H1 (cell line): ENCODE measurements around the gene DDX31. TPM values are rescaled to one million over a fixed set of nuclear protein-coding genes. Genes with fewer than 3 reads are reported as not detected.

ENCODE experiments used
- CTCF ChIA-PET: fragments of 300-600 bp; sonication (Branson Sonifier 250); formaldehyde crosslinking; loops from one replicate; lab custom pipeline; 2021; ENCODE audit not compliant: partially characterized antibody; lab: Charles Lee
- POLR2A ChIA-PET: fragments of 300-600 bp; sonication (Branson Sonifier 250); formaldehyde crosslinking; loops from one replicate; lab custom pipeline; 2021; ENCODE audit warnings: inconsistent platforms; ENCODE audit not compliant: partially characterized antibody; lab: Charles Lee
- DNase-seq, 2 experiments: peaks; one replicate each; pipeline versions ENCODE4 v3.0.0 to v3.0.0-alpha.2; 2010 to 2022; ENCODE audit warnings: low spot score in 2 of 2, low read depth in 1 of 2, mixed read lengths in 1 of 2
- FAIRE-seq: peaks from 2 replicates; lab custom pipeline; 2011; peaks lifted over from hg19 to GRCh38; lab: Jason Lieb, UNC
- H2AFZ ChIP-seq: 2 replicates; pipeline ENCODE4 v1.8.1; 2012; ENCODE audit warnings: low read length, inconsistent platforms
- H2AK5ac ChIP-seq: 2 replicates; pipeline ENCODE4 v1.6.1; 2013; ENCODE audit warnings: low read depth, low read length
- H2BK120ac ChIP-seq: replicated peaks from 2 replicates; pipeline ENCODE3; 2013; ENCODE audit warnings: low read depth, low read length, inconsistent platforms
- H2BK12ac ChIP-seq: 2 replicates; pipeline ENCODE4 v1.6.1; 2013; ENCODE audit warnings: low read depth, low read length
- H2BK15ac ChIP-seq: 2 replicates; pipeline ENCODE4 v1.6.1; 2013; ENCODE audit warnings: low read length
- H2BK20ac ChIP-seq: 2 replicates; pipeline ENCODE4 v1.6.1; 2013; ENCODE audit warnings: low read length
- H2BK5ac ChIP-seq: 2 replicates; pipeline ENCODE4 v1.6.1; 2013; ENCODE audit warnings: low read depth, low read length
- H3K14ac ChIP-seq: 2 replicates; pipeline ENCODE4 v1.6.1; 2013; ENCODE audit warnings: inconsistent platforms; ENCODE audit not compliant: insufficient read length
- H3K18ac ChIP-seq: 2 replicates; pipeline ENCODE4 v1.6.1; 2013; ENCODE audit warnings: low read length; ENCODE audit errors: extremely low read depth
- H3K23ac ChIP-seq: 2 replicates; pipeline ENCODE4 v1.6.1; 2013; ENCODE audit warnings: inconsistent platforms; ENCODE audit not compliant: insufficient read length
- H3K23me2 ChIP-seq: 2 replicates; pipeline ENCODE4 v1.6.1; 2013; ENCODE audit warnings: low read depth, low read length
- H3K27ac ChIP-seq: 2 replicates; pipeline ENCODE4 v1.6.1; 2011; ENCODE audit warnings: low read depth, low read length, inconsistent platforms
- H3K27me3 ChIP-seq, 4 experiments: replicated peaks in 1 of 4; 1 replicate in 1 of 4; 2 replicates in 3 of 4; pipeline versions ENCODE4 v1.6.1 to v1.8.1; 2011 to 2013; ENCODE audit warnings: low read length in 3 of 4, mild to moderate bottlenecking in 3 of 4, inconsistent platforms in 2 of 4, mixed read lengths in 2 of 4, moderate library complexity in 1 of 4; ENCODE audit not compliant: control insufficient read depth in 3 of 4, insufficient read depth in 3 of 4; ENCODE audit errors: extremely low read depth in 1 of 4
- H3K36me3 ChIP-seq, 4 experiments: 2 replicates each; pipeline versions ENCODE4 v1.6.1 to v1.8.1; 2011 to 2013; ENCODE audit warnings: mild to moderate bottlenecking in 4 of 4, low read length in 3 of 4, moderate library complexity in 2 of 4, control low read depth in 1 of 4, inconsistent platforms in 1 of 4; ENCODE audit not compliant: insufficient read depth in 4 of 4, control insufficient read depth in 2 of 4
- H3K4ac ChIP-seq: replicated peaks from 2 replicates; pipeline ENCODE3; 2013; ENCODE audit warnings: low read length, low read depth, mixed read lengths, inconsistent platforms; ENCODE audit not compliant: insufficient read length
- H3K4me1 ChIP-seq, 4 experiments: replicated peaks in 1 of 4; 1 replicate in 1 of 4; 2 replicates in 3 of 4; pipeline versions ENCODE4 v1.6.1 to v1.8.1; 2011 to 2013; ENCODE audit warnings: low read length in 3 of 4, inconsistent platforms in 2 of 4, mixed read lengths in 1 of 4; ENCODE audit not compliant: insufficient read depth in 4 of 4, control insufficient read depth in 3 of 4
- H3K4me2 ChIP-seq, 2 experiments: 2 replicates each; pipeline versions ENCODE4 v1.6.1 to v1.8.1; 2011 to 2013; ENCODE audit warnings: low read depth in 2 of 2, low read length in 2 of 2, control low read depth in 1 of 2, inconsistent platforms in 1 of 2, mild to moderate bottlenecking in 1 of 2; ENCODE audit not compliant: insufficient read depth in 1 of 2
- H3K4me3 ChIP-seq, 4 experiments: fragments of 200-600, 300-600 bp in 1 of 4; sonication (generic), shearing (Covaris generic), sonication (Bioruptor Twin) in 1 of 4; 2 replicates each; pipeline versions ENCODE4 v1.5.1 to v1.8.1; 2011 to 2016; ENCODE audit warnings: low read length in 4 of 4, low read depth in 3 of 4, control low read depth in 2 of 4, inconsistent platforms in 2 of 4, mild to moderate bottlenecking in 2 of 4, mixed read lengths in 1 of 4, moderate library complexity in 1 of 4; ENCODE audit not compliant: insufficient read depth in 2 of 4; ENCODE audit errors: extremely low read depth in 1 of 4
- H3K56ac ChIP-seq: replicated peaks from 2 replicates; pipeline ENCODE3; 2013; ENCODE audit warnings: low read depth, mild to moderate bottlenecking, mixed read lengths, low read length, inconsistent platforms; ENCODE audit not compliant: insufficient read length
- H3K79me1 ChIP-seq: 2 replicates; pipeline ENCODE4 v1.6.1; 2013; ENCODE audit warnings: low read depth, low read length, control low read depth
- H3K79me2 ChIP-seq, 2 experiments: 2 replicates each; pipeline versions ENCODE4 v1.6.1 to v1.8.1; 2012 to 2013; ENCODE audit warnings: low read length in 2 of 2, mild to moderate bottlenecking in 2 of 2, inconsistent platforms in 1 of 2; ENCODE audit not compliant: insufficient read depth in 2 of 2, control insufficient read depth in 1 of 2
- H3K9ac ChIP-seq, 4 experiments: replicated peaks in 1 of 4; 1 replicate in 1 of 4; 2 replicates in 3 of 4; pipeline versions ENCODE4 v1.6.1 to v1.8.1; 2011 to 2013; ENCODE audit warnings: low read depth in 3 of 4, low read length in 3 of 4, control low read depth in 2 of 4, mild to moderate bottlenecking in 2 of 4, moderate library complexity in 2 of 4, inconsistent platforms in 1 of 4; ENCODE audit errors: extremely low read depth in 1 of 4
- H3K9me3 ChIP-seq, 2 experiments: 2 replicates each; pipeline versions ENCODE4 v1.6.1 to v1.8.1; 2012 to 2013; ENCODE audit warnings: mild to moderate bottlenecking in 2 of 2, moderate library complexity in 2 of 2, control low read depth in 1 of 2, inconsistent platforms in 1 of 2, low read depth in 1 of 2, low read length in 1 of 2, mixed read lengths in 1 of 2; ENCODE audit not compliant: insufficient read depth in 2 of 2
- H4K20me1 ChIP-seq, 2 experiments: replicated peaks in 1 of 2; 2 replicates each; pipeline versions ENCODE3 to v1.8.1; 2011 to 2013; ENCODE audit warnings: inconsistent platforms in 2 of 2, low read length in 2 of 2, mild to moderate bottlenecking in 1 of 2; ENCODE audit not compliant: insufficient read depth in 2 of 2, control insufficient read depth in 1 of 2
- H4K5ac ChIP-seq: 2 replicates; pipeline ENCODE4 v1.6.1; 2013; ENCODE audit warnings: low read length, low read depth, mixed read lengths, inconsistent platforms; ENCODE audit not compliant: insufficient read length
- H4K8ac ChIP-seq: 2 replicates; pipeline ENCODE4 v1.8.0; 2013; ENCODE audit warnings: mild to moderate bottlenecking, moderate library complexity, low read length, inconsistent platforms; ENCODE audit not compliant: insufficient read depth; ENCODE audit errors: extremely low read depth
- H4K91ac ChIP-seq: replicated peaks from 2 replicates; pipeline ENCODE3; 2013; ENCODE audit warnings: low read length, mixed read lengths, inconsistent platforms; ENCODE audit not compliant: insufficient read length
- EZH2 ChIP-seq: fragments of 200-600 bp; sonication (generic); IDR thresholded peaks from 2 replicates; pipeline ENCODE4 v1.7.1; 2012; ENCODE audit warnings: low read depth, mild to moderate bottlenecking, moderate library complexity, low read length, inconsistent platforms; ENCODE audit not compliant: severe bottlenecking
- SP1 ChIP-seq: IDR thresholded peaks from 2 replicates; pipeline ENCODE4 v1.6.1; 2011; ENCODE audit warnings: low read depth, low read length
- WGBS, 2 experiments: shearing (Covaris generic) in 1 of 2; methylation state at CpG; one replicate each; pipeline versions ENCODE4 v1.1.6 to v1.1.7; 2013 to 2015; ENCODE audit warnings: low lambda C conversion rate in 2 of 2, mixed read lengths in 2 of 2, inconsistent platforms in 1 of 2, low coverage in 1 of 2, missing lambda C conversion rate in 1 of 2; ENCODE audit not compliant: insufficient replicate concordance in 2 of 2, insufficient coverage in 1 of 2, insufficient read length in 1 of 2; ENCODE audit errors: extremely low coverage in 1 of 2, missing lambda C conversion rate in 1 of 2; 5-methylcytosine and 5-hydroxymethylcytosine counted together
- polyA plus RNA-seq, 7 experiments: library from polyadenylated mRNA; depleted of rRNA in 3 of 7; stranded (reverse) in 5 of 7; unstranded in 2 of 7; fragments of >200 nt in 5 of 7; fragments of 200-250 nt in 2 of 7; gene quantifications; 1 replicate in 5 of 7; 2 replicates in 1 of 7; 4 replicates in 1 of 7; pipeline versions ENCODE4 v1.2.1 to v1.2.3, GENCODE V29; 2011 to 2013; ENCODE audit warnings: missing spikeins in 2 of 7, mixed read lengths in 2 of 7
- total RNA-seq: library from RNA; stranded (reverse); fragmentation: NEBNext Ultra II Directional; extraction: Animal tissue kit (Norgen Biotek cat#: 25700); gene quantifications from 2 replicates; pipeline ENCODE4 v1.2.1, GENCODE V29; 2021

The DDX31 gene
- total and polyA plus RNA-seq, 2 of the 8 experiments (the other 6 are each of a cell fraction or from before 2014, with no cell fraction given) = 9.5 to 23.7 TPM

DNA sequence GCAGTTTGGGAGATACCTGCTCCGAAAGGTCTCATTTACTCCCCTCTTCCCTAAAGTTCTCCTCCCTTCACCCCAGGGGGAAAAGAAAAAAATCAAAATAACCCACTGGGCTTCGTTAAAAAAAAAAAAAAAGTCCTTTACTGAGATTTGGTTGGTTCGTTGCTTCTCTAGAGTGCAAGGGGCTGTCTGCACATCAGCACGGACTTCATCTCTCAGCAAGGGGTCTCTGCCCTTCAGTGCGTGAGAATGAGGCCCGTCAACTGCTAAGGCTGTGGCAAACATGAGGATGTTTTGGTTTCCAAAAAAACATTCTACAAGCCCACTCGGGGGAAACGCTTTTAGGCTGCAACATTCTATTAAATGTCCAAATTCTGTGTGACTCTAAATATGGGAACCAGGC is 77.3 kb downstream of the DDX31 start:
- no peak overlapping the region for H3K14ac ChIP-seq
- TF ChIP-seq SP1 = no peak
- peak; percentile 29 for TF ChIP-seq EZH2
- H2BK20ac ChIP-seq = 0 out of 2 replicates have a peak overlapping the region, but pooled peaks have one; percentile 87

More for the DNA sequence above, 77.3 kb downstream of the DDX31 start:
- FAIRE-seq (no peak), DNase-seq (no peak)
- no peaks in the 10 kb centered on the region for H3K9me3 ChIP-seq
- H3K9ac ChIP-seq = peak overlapping the region in 2 of 4 experiments; percentile 20 to 29; a peak in 2 of 7 replicates
- H2BK120ac ChIP-seq = peak overlapping the region; percentile 7
- peak overlapping the region; percentile 77; the same call in 1 of the 2 replicates for H2BK12ac ChIP-seq
- no peaks in the 10 kb centered on the region for H3K79me1 ChIP-seq
- no peak overlapping the region for H3K23ac ChIP-seq
- H3K4me2 ChIP-seq = peak overlapping the region; percentile 86 to 89
- H3K79me2 ChIP-seq = no peaks in the 10 kb centered on the region
- H3K18ac ChIP-seq = peak overlapping the region; percentile 91; the same call in 1 of the 2 replicates
- H2BK5ac ChIP-seq = no peak overlapping the region; the same call in 1 of the 2 replicates
- H3K4me3 ChIP-seq = peak overlapping the region; percentile 3 to 65 (median 42); a peak in 7 of 8 replicates
- H3K27ac ChIP-seq = no peak overlapping the region; the same call in 1 of the 2 replicates
- H4K91ac ChIP-seq = peak overlapping the region; percentile 45
- no peak overlapping the region for H4K8ac ChIP-seq
- WGBS, 2 experiments = 23% methylated on average over 8 of the region's 8 CpGs; no CpG with 5 or more reads in 1 of the 2 experiments
- H2BK15ac ChIP-seq = no peak overlapping the region
- H2AK5ac ChIP-seq = no peak overlapping the region
- ChIA-PET CTCF (interaction anchor here (0.6 to 1.3 kb wide), 4 partner anchors 9 to 180 kb away, joined by 3 to 4 read pairs (median 3); no protein-coding TSS in a partner anchor), POLR2A (interaction anchor here (0.8 to 1.4 kb wide), 2 partner anchors 13 to 94 kb away, joined by 3 read pairs; no protein-coding TSS in a partner anchor)
- H3K56ac ChIP-seq = no peak overlapping the region
- H3K36me3 ChIP-seq = peaks cover 0 to 4% (median 0%) of the 10 kb centered on the region in 4 experiments; a peak in 1 of 8 replicates
- H3K4ac ChIP-seq = no peak overlapping the region
- H3K23me2 ChIP-seq = peaks cover 17% of the 10 kb centered on the region
- peaks cover 3 to 43% (median 21%) of the 10 kb centered on the region in 4 experiments for H3K4me1 ChIP-seq
- H3K27me3 ChIP-seq = peaks cover 25 to 36% (median 33%) of the 10 kb centered on the region in 4 experiments
- H4K20me1 ChIP-seq = peaks cover 0 to 13% of the 10 kb centered on the region in 2 experiments
- H4K5ac ChIP-seq = peak overlapping the region; percentile 0
- H2AFZ ChIP-seq = no peak overlapping the region
